Stimulated activated CD8-positive, alpha-beta memory T cell treated with anti-CD3 and anti-CD28 coated beads, Interleukin-12 subunit alpha, Interleukin-12 subunit beta, amount 100 ng/mL, for 1 hour (primary cell): ENCODE results near the gene MITD1.
A peak's percentile ranks its signal among the peaks of the same experiment; 100 is the strongest.
"Not testable (repeated sequence)": the region's sequence is repeated elsewhere in the genome, so short reads cannot be mapped to it uniquely, and the experiment has no call there.

ENCODE experiments used
- DNase-seq: peaks from one replicate; pipeline ENCODE4 v3.0.0-alpha.2; 2020; ENCODE audit warnings: low read depth

The MITD1 gene

DNA sequence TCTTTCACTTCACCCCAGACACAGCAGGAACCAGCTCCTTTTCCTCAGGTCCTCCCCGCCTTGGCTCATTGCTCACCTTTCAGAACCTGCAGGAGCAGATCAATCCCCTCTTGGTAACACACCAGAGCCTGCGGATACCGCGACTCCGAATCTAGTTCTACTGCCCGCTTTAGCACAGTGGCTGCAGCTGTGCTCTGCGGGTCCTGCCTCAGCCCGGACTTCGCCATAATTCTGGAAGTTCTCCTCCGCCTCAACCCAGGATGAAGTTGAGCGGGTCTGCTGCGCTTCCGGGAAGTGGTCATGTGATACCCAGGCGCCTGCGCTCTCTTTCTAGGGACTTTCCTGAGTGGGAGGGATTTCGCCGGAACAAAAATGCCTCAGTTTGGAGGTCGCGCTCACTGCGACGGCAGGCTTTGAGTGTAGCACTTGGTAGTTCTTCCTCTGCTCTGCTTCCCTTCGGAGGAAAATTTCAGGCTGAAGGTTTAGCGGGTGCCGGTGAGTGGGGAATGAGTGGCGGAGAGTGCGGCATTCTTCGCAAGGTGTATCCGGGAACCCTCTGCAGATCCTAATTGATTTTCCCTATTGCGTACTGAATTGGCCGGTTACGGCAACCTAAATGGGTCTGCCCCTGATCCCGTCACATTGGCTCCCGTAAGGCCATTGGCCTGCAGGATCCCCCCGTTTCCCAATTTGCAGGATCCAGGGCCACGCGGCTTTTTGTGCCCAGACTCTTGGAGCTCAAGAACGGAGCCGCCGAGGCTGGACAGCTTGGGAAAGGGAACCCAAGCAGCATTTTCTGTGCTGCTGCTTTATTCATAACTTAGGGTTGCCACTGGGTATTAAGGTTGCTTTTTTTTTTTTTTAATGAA, at the start of gene MITD1, which contains the start of gene MRPL30:
MITD1 (minus strand) TSS at position 304 of the 869 bp plus-strand sequence; CDS start at position 227, 77 bp downstream.
MRPL30 (plus strand) TSS at position 430 of the 869 bp plus-strand sequence. CDS start 5,020 bp downstream, outside the sequence.
- peak; percentile 82 for DNase-seq

DNA sequence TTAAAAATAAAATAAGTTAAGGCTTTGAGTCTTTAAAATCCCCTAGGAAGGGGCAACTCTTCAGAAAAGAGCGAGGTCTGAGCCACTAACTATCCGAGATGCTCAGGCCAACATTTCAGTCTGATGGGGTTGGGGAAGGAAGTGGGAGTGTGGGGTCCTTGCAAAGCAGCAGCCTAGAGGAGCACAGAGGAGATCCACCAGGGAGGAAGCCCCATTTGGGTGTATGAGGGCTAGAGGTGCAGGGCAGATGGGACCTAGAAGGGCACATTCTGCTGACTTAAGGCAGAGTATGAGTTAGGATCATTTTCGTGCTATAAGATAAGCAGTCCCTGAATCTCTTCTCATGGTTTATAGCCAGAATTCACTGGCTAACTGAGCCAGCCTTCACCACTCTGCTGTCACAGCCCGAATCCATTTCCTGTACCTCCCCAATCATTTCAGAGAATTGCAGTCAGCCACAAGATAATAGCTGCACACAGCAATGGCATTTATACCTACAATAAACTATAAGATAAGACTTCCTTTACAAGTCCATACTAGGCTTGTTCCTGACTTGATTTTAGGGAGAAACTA, 37.2 kb upstream of the MITD1 start:
- no peak for DNase-seq

DNA sequence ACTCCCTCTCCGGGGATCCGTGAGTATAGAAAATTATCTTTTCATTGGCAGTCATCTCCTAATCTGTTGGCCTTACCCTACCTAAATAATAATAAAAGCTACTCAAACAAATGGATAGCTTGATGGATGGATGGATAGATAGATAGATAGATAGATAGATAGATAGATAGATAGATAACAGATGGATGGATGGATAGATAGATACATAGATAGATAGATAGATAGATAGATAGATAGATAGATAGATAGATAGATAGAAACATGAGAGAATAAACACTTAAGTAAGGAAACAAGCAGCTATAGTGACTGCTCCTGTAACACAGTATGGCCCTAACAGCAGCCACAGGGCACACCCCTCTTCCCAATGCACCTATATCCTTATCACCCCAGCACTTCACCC, 35.2 kb upstream of the MITD1 start:
- DNase-seq, result no peak

DNA sequence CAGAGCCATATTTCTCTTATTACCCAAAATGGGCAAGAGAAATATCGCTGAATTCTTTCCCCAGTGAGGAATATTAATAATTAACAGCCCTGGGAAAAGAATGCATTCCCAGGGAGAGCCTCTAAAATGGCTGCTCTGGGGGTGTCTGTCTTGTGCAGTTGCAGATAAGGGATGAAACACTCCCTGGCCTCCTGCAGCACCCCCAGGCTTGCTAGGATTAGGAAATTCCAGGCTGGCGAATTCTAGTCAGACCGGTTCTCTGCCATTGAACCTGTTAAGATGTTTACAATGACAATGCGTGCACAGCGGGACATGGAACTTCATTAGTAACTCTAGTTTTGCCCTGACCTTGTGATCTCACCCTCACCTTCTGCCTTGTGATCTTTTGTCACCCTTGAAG, 24.6 kb upstream of the MITD1 start:
- DNase-seq, result no peak

DNA sequence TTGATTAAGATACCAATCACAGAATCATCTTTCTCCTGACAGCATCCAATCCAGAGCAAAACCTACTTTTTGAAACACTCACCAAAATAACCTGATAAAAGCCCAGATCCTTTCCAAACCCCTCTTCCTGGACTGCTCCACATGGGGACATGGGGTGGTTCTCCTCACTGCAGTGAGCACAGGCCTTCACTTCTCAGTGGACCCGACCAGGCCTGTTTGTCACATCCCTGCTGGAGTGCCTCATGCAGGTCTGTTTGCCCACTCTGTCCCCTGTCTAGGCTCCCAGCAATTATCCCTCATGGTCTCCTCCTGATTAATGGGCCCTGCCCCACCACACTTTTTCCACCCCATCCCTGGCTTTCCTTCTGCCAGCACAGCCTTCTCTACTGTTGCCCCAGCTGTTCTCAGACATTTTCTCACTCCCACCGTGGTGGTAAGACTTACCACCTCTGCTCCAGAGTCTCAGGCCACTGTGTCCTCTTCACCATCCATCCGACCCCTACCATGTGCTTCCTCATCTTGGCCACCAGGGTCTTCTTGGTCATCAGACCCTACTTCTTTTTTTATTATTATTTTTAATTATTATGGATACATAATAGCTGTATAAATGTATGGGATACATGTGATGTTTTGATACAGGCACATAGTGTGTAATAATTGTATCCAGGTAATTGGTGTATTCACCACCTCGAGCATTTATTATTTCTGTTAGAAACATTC, 21.3 kb upstream of the MITD1 start:
- no peak for DNase-seq

DNA sequence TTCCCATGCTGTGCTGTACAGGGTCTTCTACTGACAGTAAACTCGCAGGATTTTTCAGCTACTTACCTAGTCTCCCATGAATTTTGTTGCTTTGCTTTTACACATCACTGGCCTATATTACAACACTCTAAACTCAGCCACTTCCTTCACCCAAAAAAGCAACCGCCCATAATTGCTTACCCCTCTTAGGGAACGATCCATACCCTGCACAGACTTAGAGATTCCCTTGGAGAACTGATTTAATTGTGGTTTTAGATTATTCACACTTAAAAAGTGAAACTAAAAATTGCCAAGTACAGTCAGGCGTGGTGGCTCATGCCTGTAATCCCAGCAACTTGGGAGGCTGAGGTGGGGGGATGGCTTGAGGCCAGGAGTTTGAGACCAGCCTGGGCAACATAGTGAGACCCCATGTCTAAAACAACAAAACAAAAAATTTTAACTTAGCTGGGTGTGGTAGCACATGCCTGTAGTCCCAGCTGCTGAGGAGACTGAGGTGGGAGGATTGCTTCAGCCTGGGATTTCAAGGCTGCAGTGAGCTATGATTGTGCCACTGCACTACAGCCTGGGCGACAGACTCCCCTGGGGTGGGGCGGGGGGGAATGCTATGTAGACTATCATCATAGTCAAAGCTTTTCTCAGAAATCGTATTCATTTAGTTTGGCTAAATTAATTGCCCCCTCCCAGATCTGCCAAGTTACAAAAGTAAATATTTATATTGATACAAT, 19.4 kb upstream of the MITD1 start:
- DNase-seq, result no peak

DNA sequence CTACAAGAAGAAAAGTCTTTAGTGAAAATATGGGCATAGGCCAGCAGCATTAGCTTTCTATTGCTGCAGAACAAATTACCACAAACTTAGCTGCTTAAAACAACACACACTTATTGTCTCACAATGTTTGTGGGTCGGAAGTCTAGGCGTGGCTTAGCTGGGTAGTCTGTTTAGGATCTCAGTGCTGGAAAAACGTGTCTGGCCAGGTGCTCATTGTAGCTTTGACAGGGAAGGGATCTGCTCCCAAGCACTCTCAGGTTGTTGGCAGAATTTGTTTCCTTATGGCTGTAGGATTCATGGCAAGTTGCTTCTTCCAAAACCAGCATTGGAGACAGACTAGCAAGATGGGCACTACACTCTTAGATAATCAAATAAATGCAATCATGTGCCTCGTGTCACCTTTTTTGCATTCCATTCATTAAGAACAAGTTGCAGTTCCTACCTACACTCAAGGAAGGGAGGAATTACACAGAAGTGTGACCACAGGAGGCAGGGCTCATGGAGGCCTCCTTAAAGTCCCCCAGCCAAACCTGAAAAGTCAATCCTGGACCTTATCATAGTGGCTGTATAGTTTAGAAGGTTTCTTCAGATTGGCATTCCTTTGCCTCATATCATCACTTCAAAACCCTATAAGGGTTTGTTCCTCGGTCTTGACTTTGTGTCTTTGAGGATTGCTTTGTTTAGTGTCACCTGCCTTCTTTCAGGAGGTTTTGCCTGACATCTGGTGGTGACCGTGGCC, 17.4 kb upstream of the MITD1 start:
- DNase-seq, result no peak

DNA sequence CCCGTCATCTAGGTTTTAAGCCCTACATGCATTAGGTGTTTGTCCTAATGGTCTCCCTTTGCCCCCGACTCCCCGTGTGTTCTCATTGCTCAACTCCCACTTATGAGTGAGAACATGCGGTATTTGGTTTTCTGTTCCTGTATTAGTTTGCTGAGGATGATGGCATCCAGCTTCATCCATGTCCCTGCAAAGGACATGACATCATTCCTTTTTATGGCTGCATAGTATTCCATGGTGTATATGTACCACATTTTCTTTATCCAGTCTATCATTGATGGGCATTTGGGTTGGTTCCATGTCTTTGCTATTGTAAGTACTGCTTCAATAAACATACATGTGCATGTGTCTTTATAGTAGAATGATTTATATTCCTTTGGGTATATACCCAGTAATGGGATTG, 11.5 kb upstream of the MITD1 start:
- not testable (repeated sequence) for DNase-seq

DNA sequence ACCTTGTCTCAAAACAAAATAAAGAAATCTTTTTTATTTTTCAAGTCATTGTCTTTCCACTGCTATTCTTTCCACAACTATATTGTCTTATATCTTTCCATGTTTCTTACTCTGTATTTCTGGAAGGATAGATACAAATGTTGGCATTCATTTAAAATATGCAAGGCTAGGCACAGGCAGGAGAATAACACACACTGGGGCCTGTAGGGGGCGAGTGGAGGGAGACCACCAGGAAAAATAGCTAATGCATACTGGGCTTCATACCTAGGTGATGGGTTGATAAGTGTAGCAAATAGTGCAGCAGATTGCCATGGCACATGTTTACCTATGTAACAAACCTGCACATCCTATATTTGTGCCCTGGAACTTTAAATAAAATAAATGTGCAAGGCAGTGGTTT, 9.7 kb upstream of the MITD1 start:
- DNase-seq, result no peak

DNA sequence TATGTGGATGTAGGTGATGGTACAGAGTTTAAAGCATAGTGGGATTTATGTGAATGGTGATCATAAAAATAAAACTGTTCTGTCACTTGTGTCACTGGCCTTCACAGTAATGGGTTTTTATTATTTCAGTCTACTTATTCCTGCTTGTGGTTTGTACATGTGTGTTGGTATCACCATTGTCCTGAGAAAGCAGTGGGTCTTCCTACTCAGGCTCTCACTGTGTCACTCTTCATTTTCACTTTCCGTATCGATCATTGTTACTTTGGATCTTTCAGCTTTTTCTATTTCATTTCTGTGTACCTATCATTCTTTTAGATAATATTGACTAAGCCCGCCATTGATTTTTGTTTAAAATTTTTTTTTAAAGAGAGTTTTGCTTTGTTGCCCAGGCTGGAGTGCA, 7.5 kb upstream of the MITD1 start:
- no peak for DNase-seq

DNA sequence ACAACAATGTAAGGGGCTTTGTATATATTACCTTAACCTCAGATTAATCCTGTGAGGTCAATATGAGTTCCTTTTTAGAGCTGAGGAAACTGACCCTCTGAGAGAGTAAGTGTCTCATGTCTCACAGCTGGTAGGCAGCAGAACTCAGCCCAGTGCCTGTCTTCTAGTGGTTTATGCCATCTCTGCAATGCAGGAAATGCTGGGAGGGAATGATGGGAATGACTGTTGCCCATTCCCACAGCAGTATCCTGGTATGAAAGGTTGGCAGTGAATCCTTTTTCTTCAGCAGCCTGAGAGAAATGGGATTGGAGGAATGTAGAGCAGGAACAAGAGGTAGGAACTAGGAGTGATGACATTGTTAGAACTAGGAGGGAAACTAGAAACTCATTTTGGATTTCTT, 6.2 kb upstream of the MITD1 start:
- no peak for DNase-seq

DNA sequence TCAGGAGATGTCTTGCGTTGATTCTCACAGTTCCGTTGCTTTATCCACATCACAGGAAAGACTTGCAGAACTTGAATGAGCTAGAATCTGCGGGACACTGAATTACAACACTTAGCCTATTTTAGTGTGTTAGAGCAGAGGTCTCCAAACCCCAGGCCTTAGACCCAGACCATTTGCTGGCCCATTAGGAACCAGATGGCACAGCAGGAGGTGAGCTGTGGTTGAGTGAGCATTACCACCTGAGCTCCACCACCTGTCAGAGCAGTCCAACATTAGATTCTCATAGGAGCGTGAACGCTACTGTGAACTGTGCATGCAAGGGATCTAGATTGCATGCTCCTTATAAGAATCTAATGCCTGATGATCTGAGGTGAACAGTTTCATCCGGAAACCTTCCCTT, 4.0 kb upstream of the MITD1 start:
- DNase-seq, result no peak

DNA sequence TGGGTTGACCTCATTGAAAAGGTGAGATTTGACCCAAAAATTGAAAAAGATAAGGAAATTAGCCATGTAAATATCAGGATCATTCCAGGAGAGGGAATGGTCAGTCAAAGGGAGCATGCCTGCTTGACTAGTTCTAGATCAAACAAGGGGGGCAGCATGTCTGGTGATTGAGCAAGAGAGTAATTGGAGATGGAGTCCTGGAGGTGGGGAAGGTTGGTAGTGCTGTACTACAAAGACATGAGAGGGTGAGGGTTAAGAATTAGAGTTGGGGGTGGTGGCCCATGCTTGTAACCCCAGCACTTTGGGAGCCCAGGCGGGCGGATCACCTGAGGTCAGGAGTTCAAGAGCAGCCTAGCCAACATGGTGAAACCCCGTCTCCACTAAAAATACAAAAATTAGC, 2.2 kb upstream of the MITD1 start:
- no peak for DNase-seq

DNA sequence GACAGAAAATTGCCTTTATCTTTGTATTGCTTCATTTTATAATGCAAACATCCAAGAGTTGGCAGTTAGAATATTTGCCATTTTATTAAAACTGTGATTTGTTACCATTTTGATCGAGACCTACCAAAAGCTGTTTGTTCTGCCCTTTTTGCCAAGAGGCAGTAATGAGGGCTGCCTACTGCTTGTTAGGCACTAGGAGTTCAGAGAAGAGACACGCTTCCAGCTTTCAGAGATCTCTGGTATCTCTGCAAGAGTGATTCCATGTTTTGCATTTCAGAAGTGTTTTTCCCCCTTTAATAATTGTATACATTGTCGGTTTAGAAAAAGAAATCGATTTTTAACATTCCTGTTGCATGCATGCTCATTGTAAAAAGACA, 754 bp upstream of the MITD1 start:
- no peak for DNase-seq

DNA sequence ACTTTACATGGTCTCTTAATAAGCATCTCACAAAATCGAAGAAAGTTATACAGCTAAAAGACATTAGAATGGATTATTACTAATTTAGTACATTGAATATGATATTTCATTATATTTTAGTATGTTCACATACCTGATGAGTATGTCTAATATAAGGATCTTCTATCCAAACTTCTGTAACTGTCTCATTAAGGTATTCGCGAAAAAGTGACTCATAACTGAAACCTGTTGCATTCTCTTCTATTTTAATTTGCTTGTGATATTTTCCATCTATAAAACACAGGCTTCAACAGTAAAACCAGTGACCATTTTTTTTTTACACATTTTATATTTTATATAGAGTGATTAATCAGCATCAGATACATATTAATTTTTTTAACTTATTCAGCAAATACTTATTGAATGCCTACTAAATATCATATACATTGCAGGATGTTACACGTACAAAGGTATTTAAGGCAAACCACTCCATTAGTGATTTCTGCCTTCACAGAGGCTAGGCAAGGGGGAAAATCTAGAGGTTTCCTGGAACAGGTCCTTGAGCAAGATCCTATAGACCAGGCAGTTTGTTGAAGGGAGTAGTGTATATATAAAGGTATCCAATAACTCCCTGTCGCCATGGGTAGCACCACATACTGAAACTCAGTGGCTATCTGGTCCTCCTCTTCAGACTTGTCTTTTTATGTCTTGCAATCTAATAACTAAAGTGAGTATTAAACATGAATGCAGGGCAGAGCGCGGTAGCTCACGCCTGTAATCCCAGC, 9.3 kb downstream of the MITD1 start:
- DNase-seq, result no peak

DNA sequence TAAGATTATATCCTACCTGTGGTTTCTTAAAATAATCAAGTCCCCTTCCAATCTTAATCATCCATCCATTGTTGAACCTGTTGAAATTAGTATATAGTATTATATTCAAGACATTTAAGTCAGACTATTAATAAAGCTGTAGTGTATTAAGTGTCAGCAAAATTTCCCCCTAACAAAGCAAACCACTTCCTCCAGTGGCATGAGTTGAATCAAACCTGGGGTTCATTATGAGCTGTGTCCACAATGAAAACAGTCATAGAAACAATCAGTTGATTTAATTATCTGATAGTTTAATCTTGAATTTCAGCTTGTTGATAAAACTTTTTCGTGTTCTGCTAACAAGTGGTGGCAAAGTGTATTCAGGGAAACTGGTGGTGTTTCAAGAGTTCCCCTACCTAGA, 11.3 kb downstream of the MITD1 start:
- DNase-seq, result no peak

DNA sequence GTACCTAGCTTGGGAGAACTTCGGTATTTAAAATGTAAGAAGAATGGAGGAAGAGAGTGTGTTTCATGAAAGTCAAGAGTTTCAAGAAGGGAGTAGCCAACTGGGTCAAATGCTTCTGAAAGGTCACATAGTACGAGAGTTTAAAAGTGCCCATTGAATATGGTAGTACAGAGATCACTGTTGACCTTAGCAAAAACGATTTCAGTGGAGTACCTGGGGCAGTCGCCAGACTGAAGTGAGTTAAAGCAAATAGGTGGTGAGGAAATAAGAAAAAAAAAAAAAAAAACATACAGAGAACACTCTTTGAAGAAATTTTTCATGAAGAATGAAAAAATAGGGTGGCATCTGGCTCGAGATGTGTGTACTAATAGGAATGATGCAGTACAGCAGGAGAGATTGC, 14.6 kb downstream of the MITD1 start:
- DNase-seq, result no peak

DNA sequence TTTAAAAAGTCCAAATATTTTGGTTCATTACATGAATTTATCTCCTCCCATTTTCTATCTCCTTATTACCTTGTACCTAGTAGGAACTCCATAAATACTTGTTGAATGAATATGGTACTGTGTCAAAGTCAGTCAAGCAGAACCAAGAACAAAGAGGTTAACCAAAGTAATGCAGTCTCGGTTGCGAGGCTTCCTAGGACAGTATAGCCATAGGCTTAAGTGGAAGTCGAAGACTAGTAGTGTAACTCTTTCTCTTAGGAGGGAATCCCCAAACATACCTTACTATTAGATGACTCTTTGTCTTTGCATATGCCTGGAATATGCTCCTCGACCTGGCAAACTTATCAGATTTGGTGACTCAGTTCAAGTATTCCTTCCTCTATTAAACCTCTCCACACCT, 21.3 kb downstream of the MITD1 start:
- DNase-seq, result no peak

DNA sequence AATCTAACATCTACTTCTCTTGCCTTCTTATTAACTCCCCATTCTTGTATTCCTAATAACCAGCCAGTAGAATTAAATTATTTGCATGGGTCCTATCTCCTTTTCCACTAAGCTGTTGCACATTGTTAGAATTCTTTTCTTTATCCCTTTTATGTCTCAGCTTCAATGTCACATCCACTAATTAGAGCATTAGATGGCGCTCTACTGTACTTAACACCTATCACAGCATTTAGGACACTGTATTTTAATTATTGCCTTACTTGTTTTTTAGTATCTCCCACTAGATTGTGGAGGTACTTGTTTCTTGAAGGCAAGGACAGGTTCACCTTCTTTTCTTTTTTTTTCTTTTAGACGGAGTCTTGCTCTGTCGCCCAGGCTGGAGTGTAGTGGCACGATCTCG, 22.3 kb downstream of the MITD1 start:
- DNase-seq, result no peak

DNA sequence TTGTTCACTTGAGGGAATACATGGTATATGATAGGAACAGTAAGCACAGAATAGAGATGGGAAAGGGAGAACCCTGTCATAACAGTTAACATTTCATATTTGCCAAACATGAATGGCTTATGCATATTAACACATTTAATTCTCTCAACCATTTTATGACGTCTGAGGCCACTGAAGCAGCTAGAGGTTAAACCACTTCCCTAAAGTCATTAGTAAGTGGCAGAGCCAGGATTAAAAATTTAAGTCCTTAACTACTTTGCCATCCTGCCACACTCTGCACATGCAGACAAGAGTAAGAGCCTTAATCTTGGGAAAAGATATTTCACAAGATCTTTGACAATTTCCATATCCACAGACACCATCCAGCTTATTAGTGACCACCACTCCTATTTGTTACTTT, 24.0 kb downstream of the MITD1 start:
- no peak for DNase-seq
